ENCODE results near the gene PHYHIPL. TPM values are rescaled to one million over a fixed set of nuclear protein-coding genes. Genes with fewer than 3 reads are reported as not detected.
A peak's percentile ranks its signal among the peaks of the same experiment; 100 is the strongest.

The PHYHIPL gene
- total and polyA plus RNA-seq, 4 donors = 40.1 to 251 (median 143) TPM

- Histone ChIP-seq H3K27ac (ENCODE audit: low read depth, low read length) (peak overlapping the region; percentile 47), H3K9me3 (ENCODE audit: control insufficient read depth, insufficient read depth, low read length) (no peaks in the 10 kb centered on the region), H3K4me1 (ENCODE audit: control insufficient read depth, insufficient read depth, low read length) (peaks cover 31% of the 10 kb centered on the region), H3K27me3 (ENCODE audit: control insufficient read depth, insufficient read depth, low read length) (no peaks in the 10 kb centered on the region), H3K36me3 (ENCODE audit: control insufficient read depth, insufficient read depth, low read length) (peaks cover 11% of the 10 kb centered on the region), H3K4me3 (ENCODE audit: low read depth, low read length) (peak overlapping the region; percentile 32)
- DNase-seq (ENCODE audit: low read depth in 4 of 6, low spot score in 6 of 6) = peak in 4 of 6 donors; percentile 43 to 90 (median 50)
- WGBS (ENCODE audit: insufficient coverage) = 19% methylated on average over 8 of the region's 9 CpGs
Measured at GRCh38 chr10:59283456-59284091, 107.1 kb downstream of the PHYHIPL start.

- Histone ChIP-seq H3K4me1 (ENCODE audit: control insufficient read depth, insufficient read depth, low read length) (peaks cover 34% of the 10 kb centered on the region), H3K27ac (ENCODE audit: low read depth, low read length) (peak overlapping the region; percentile 47), H3K36me3 (ENCODE audit: control insufficient read depth, insufficient read depth, low read length) (peaks cover 15% of the 10 kb centered on the region), H3K4me3 (ENCODE audit: low read depth, low read length) (no peak overlapping the region), H3K27me3 (ENCODE audit: control insufficient read depth, insufficient read depth, low read length) (no peaks in the 10 kb centered on the region), H3K9me3 (ENCODE audit: control insufficient read depth, insufficient read depth, low read length) (no peaks in the 10 kb centered on the region)
- no peak for DNase-seq (ENCODE audit: low read depth in 4 of 6, low spot score in 6 of 6)
- WGBS (ENCODE audit: insufficient coverage) = 69% methylated on average over 7 of the region's 7 CpGs
Measured at GRCh38 chr10:59284118-59284975, 107.9 kb downstream of the PHYHIPL start.

GRCh38 chr10:59285073-59285472 is 108.6 kb downstream of the PHYHIPL start:
- no peaks in the 10 kb centered on the region for H3K9me3 ChIP-seq (ENCODE audit: control insufficient read depth, insufficient read depth, low read length)
- WGBS (ENCODE audit: insufficient coverage) = no CpG with 5 or more reads among the region's 4 CpGs
- peak overlapping the region; percentile 42 for H3K27ac ChIP-seq (ENCODE audit: low read depth, low read length)
- no peak overlapping the region for H3K4me3 ChIP-seq (ENCODE audit: low read depth, low read length)
- H3K4me1 ChIP-seq (ENCODE audit: control insufficient read depth, insufficient read depth, low read length) = peaks cover 35% of the 10 kb centered on the region
- no peaks in the 10 kb centered on the region for H3K27me3 ChIP-seq (ENCODE audit: control insufficient read depth, insufficient read depth, low read length)
- peaks cover 16% of the 10 kb centered on the region for H3K36me3 ChIP-seq (ENCODE audit: control insufficient read depth, insufficient read depth, low read length)
- peak in 1 of 6 donors; percentile 40 for DNase-seq (ENCODE audit: low read depth in 4 of 6, low spot score in 6 of 6)

- Histone ChIP-seq H3K27me3 (ENCODE audit: control insufficient read depth, insufficient read depth, low read length) (no peaks in the 10 kb centered on the region), H3K27ac (ENCODE audit: low read depth, low read length) (peak overlapping the region; percentile 42), H3K4me1 (ENCODE audit: control insufficient read depth, insufficient read depth, low read length) (peaks cover 35% of the 10 kb centered on the region), H3K9me3 (ENCODE audit: control insufficient read depth, insufficient read depth, low read length) (no peaks in the 10 kb centered on the region), H3K4me3 (ENCODE audit: low read depth, low read length) (no peak overlapping the region), H3K36me3 (ENCODE audit: control insufficient read depth, insufficient read depth, low read length) (peaks cover 16% of the 10 kb centered on the region)
- no peak for DNase-seq (ENCODE audit: low read depth in 4 of 6, low spot score in 6 of 6)
- WGBS (ENCODE audit: insufficient coverage) = 100% methylated on average over 2 of the region's 4 CpGs
Measured at GRCh38 chr10:59285848-59286247, 109.4 kb downstream of the PHYHIPL start.

GRCh38 chr10:59287587-59288255 is 111.3 kb downstream of the PHYHIPL start:
- peak overlapping the region; percentile 60 for H3K27ac ChIP-seq (ENCODE audit: low read depth, low read length)
- H3K4me1 ChIP-seq (ENCODE audit: control insufficient read depth, insufficient read depth, low read length) = peaks cover 35% of the 10 kb centered on the region
- peaks cover 16% of the 10 kb centered on the region for H3K36me3 ChIP-seq (ENCODE audit: control insufficient read depth, insufficient read depth, low read length)
- H3K4me3 ChIP-seq (ENCODE audit: low read depth, low read length) = no peak overlapping the region
- WGBS (ENCODE audit: insufficient coverage) = 7% methylated on average over 2 of the region's 3 CpGs
- H3K9me3 ChIP-seq (ENCODE audit: control insufficient read depth, insufficient read depth, low read length) = no peaks in the 10 kb centered on the region
- peak in 5 of 6 donors; percentile 49 to 75 (median 55) for DNase-seq (ENCODE audit: low read depth in 4 of 6, low spot score in 6 of 6)
- H3K27me3 ChIP-seq (ENCODE audit: control insufficient read depth, insufficient read depth, low read length) = no peaks in the 10 kb centered on the region

GRCh38 chr10:59289853-59290252 is 113.4 kb downstream of the PHYHIPL start:
- no peak overlapping the region for H3K27ac ChIP-seq (ENCODE audit: low read depth, low read length)
- 83% methylated on average over 1 of the region's 3 CpGs for WGBS (ENCODE audit: insufficient coverage)
- H3K4me3 ChIP-seq (ENCODE audit: low read depth, low read length) = no peak overlapping the region
- peaks cover 7% of the 10 kb centered on the region for H3K36me3 ChIP-seq (ENCODE audit: control insufficient read depth, insufficient read depth, low read length)
- no peaks in the 10 kb centered on the region for H3K9me3 ChIP-seq (ENCODE audit: control insufficient read depth, insufficient read depth, low read length)
- H3K27me3 ChIP-seq (ENCODE audit: control insufficient read depth, insufficient read depth, low read length) = no peaks in the 10 kb centered on the region
- DNase-seq (ENCODE audit: low read depth in 4 of 6, low spot score in 6 of 6) = no peak
- peaks cover 19% of the 10 kb centered on the region for H3K4me1 ChIP-seq (ENCODE audit: control insufficient read depth, insufficient read depth, low read length)

GRCh38 chr10:59290448-59290847 is 114.0 kb downstream of the PHYHIPL start:
- H3K9me3 ChIP-seq (ENCODE audit: control insufficient read depth, insufficient read depth, low read length) = no peaks in the 10 kb centered on the region
- peak in 1 of 6 donors; percentile 52 for DNase-seq (ENCODE audit: low read depth in 4 of 6, low spot score in 6 of 6)
- no peak overlapping the region for H3K4me3 ChIP-seq (ENCODE audit: low read depth, low read length)
- no peaks in the 10 kb centered on the region for H3K27me3 ChIP-seq (ENCODE audit: control insufficient read depth, insufficient read depth, low read length)
- H3K36me3 ChIP-seq (ENCODE audit: control insufficient read depth, insufficient read depth, low read length) = peaks cover 5% of the 10 kb centered on the region
- 64% methylated on average over 3 of the region's 4 CpGs for WGBS (ENCODE audit: insufficient coverage)
- H3K27ac ChIP-seq (ENCODE audit: low read depth, low read length) = no peak overlapping the region
- H3K4me1 ChIP-seq (ENCODE audit: control insufficient read depth, insufficient read depth, low read length) = peaks cover 16% of the 10 kb centered on the region

Other genes starting within 250 kb of the PHYHIPL start
- gene FAM13C, start 185.9 kb downstream of the PHYHIPL start, total RNA-seq = 10 to 100 TPM; 28.2 to 47.2 TPM
- gene FAM13C, start 185.9 kb downstream of the PHYHIPL start, polyA plus RNA-seq (ENCODE audit: insufficient read length in 2 of 2) = 10 to 100 TPM; 40.9 to 52.5 TPM